Osteoblast (primary cell): ENCODE data around the gene PSMC1. TPM values are rescaled to one million over a fixed set of nuclear protein-coding genes. Genes with fewer than 3 reads are reported as not detected.

Experiments used
- DNase-seq: peaks from one replicate; pipeline ENCODE4 v3.0.0; 2011; ENCODE audit warnings: low spot score, mixed read lengths; ENCODE audit not compliant: insufficient read length; ENCODE audit errors: missing footprints
- H2AFZ ChIP-seq: 2 replicates; pipeline ENCODE4 v1.6.0; 2011; ENCODE audit warnings: mild to moderate bottlenecking, low read length
- H3K27ac ChIP-seq: 2 replicates; pipeline ENCODE4 v1.5.1; 2011; ENCODE audit warnings: mild to moderate bottlenecking, low read depth, low read length, moderate library complexity
- H3K27me3 ChIP-seq: 2 replicates; pipeline ENCODE4 v1.6.0; 2012; ENCODE audit warnings: mild to moderate bottlenecking, control low read depth, inconsistent platforms, low read length, moderate library complexity; ENCODE audit not compliant: insufficient read depth
- H3K36me3 ChIP-seq: 2 replicates; pipeline ENCODE4 v1.5.1; 2011; ENCODE audit warnings: mild to moderate bottlenecking, low read length, control low read depth, moderate library complexity; ENCODE audit not compliant: insufficient read depth
- H3K4me1 ChIP-seq: 2 replicates; pipeline ENCODE4 v1.5.1; 2011; ENCODE audit warnings: mild to moderate bottlenecking, low read length, control low read depth, moderate library complexity; ENCODE audit not compliant: insufficient read depth
- H3K4me2 ChIP-seq: 2 replicates; pipeline ENCODE4 v1.6.0; 2011; ENCODE audit warnings: mild to moderate bottlenecking, low read length; ENCODE audit not compliant: insufficient read depth
- H3K4me3 ChIP-seq: fragments of 200-600 bp; sonication (generic); 3 replicates; pipeline ENCODE4 v1.5.1; 2012; ENCODE audit warnings: mild to moderate bottlenecking, low read length, inconsistent platforms; ENCODE audit not compliant: insufficient read depth
- H3K79me2 ChIP-seq: 2 replicates; pipeline ENCODE4 v1.6.0; 2012; ENCODE audit warnings: mild to moderate bottlenecking, low read length, control low read depth, inconsistent platforms; ENCODE audit not compliant: insufficient read depth
- H3K9me3 ChIP-seq: 2 replicates; pipeline ENCODE4 v1.5.1; 2011; ENCODE audit warnings: low read depth, low read length, control low read depth
- H4K20me1 ChIP-seq: 2 replicates; pipeline ENCODE4 v1.6.0; 2012; ENCODE audit warnings: mild to moderate bottlenecking, low read length, control low read depth; ENCODE audit not compliant: insufficient read depth
- CTCF ChIP-seq: IDR thresholded peaks from 2 replicates; pipeline ENCODE4 v1.5.1; 2011; ENCODE audit warnings: mild to moderate bottlenecking, low read depth, low read length, moderate library complexity; ENCODE audit errors: extremely low read depth
- total RNA-seq: library from RNA; depleted of rRNA; stranded (reverse); fragments of >200 nt; gene quantifications from 2 replicates; pipeline ENCODE4 v1.2.3, GENCODE V29; 2012

Gene PSMC1
- total RNA-seq, 1 donor = 94.8 TPM

- Histone ChIP-seq H3K27me3 (no peaks in the 10 kb centered on the region), H2AFZ (no peak overlapping the region), H3K4me1 (no peaks in the 10 kb centered on the region), H3K9me3 (no peaks in the 10 kb centered on the region), H3K4me2 (no peak overlapping the region), H3K4me3 (no peak overlapping the region), H4K20me1 (no peaks in the 10 kb centered on the region), H3K79me2 (peaks cover 3% of the 10 kb centered on the region), H3K27ac (no peak overlapping the region), H3K36me3 (peaks cover 88% of the 10 kb centered on the region)
- DNase-seq = no peak
- no peak for TF ChIP-seq CTCF
These were observed 10.2 kb downstream of the PSMC1 start for GRCh38 chr14:90266441-90267154.

- Histone ChIP-seq H3K36me3 (peaks cover 86% of the 10 kb centered on the region), H3K27ac (no peak overlapping the region)
- no peak for DNase-seq
These were observed 12.1 kb downstream of the PSMC1 start for GRCh38 chr14:90268420-90268819.

GRCh38 chr14:90272523-90272922, 16.2 kb downstream of the PSMC1 start:
- Histone ChIP-seq H3K4me1 (peaks cover 28% of the 10 kb centered on the region), H3K4me3 (no peak overlapping the region), H3K9me3 (no peaks in the 10 kb centered on the region), H3K36me3 (peaks cover 59% of the 10 kb centered on the region), H4K20me1 (no peaks in the 10 kb centered on the region), H2AFZ (no peak overlapping the region), H3K27me3 (no peaks in the 10 kb centered on the region), H3K79me2 (no peaks in the 10 kb centered on the region), H3K4me2 (no peak overlapping the region), H3K27ac (no peak overlapping the region)
- DNase-seq = no peak
- TF ChIP-seq CTCF = no peak

More at GRCh38 chr14:90268420-90268819, 12.1 kb downstream of the PSMC1 start:
- no peaks in the 10 kb centered on the region for H3K27me3 ChIP-seq
- H3K4me3 ChIP-seq = no peak overlapping the region
- H3K4me2 ChIP-seq = no peak overlapping the region
- H3K9me3 ChIP-seq = no peaks in the 10 kb centered on the region
- peaks cover 3% of the 10 kb centered on the region for H3K79me2 ChIP-seq
- H3K4me1 ChIP-seq = peaks cover under 1% of the 10 kb centered on the region
- H2AFZ ChIP-seq = no peak overlapping the region
- TF ChIP-seq CTCF = no peak
- H4K20me1 ChIP-seq = no peaks in the 10 kb centered on the region

GRCh38 chr14:90273532-90273931, 17.2 kb downstream of the PSMC1 start:
- TF ChIP-seq CTCF = no peak
- peaks cover 54% of the 10 kb centered on the region for H3K36me3 ChIP-seq

More at GRCh38 chr14:90273532-90273931, 17.2 kb downstream of the PSMC1 start:
- no peak for DNase-seq
- no peak overlapping the region for H3K4me3 ChIP-seq
- no peaks in the 10 kb centered on the region for H3K27me3 ChIP-seq
- H3K4me1 ChIP-seq = peaks cover 28% of the 10 kb centered on the region
- no peak overlapping the region for H3K4me2 ChIP-seq
- no peaks in the 10 kb centered on the region for H3K9me3 ChIP-seq
- no peaks in the 10 kb centered on the region for H3K79me2 ChIP-seq
- no peaks in the 10 kb centered on the region for H4K20me1 ChIP-seq
- peak overlapping the region; percentile 91 for H3K27ac ChIP-seq
- H2AFZ ChIP-seq = no peak overlapping the region
